HL-60 (cell line): ENCODE measurements around the gene RELN.

ENCODE experiments used
- DNase-seq, 2 experiments: peaks; one replicate each; pipeline ENCODE4 v3.0.0-alpha.2; 2010 to 2020; ENCODE audit warnings: low read depth in 1 of 2, low spot score in 1 of 2
- H3K27ac ChIP-seq: fragments of 250-450 bp; sonication (Bioruptor Pico); replicated peaks from 2 replicates; pipeline ENCODE4 v1.5.1; 2020; ENCODE audit warnings: mild to moderate bottlenecking, moderate library complexity
- H3K27me3 ChIP-seq: fragments of 250-450 bp; sonication (Bioruptor Pico); 2 replicates; pipeline ENCODE4 v1.5.1; 2021; ENCODE audit warnings: mild to moderate bottlenecking, moderate library complexity; ENCODE audit not compliant: insufficient read depth, poor library complexity, severe bottlenecking
- H3K4me3 ChIP-seq: replicated peaks from 2 replicates; pipeline ENCODE4 v1.5.1; 2011; ENCODE audit warnings: mild to moderate bottlenecking, control low read depth, low read length; ENCODE audit not compliant: insufficient read depth
- CTCF ChIP-seq: IDR thresholded peaks from one replicate; pipeline ENCODE4 v1.5.1; 2011; ENCODE audit warnings: low read length, control low read depth, inconsistent platforms; ENCODE audit not compliant: insufficient read depth
- GABPA ChIP-seq: IDR thresholded peaks from 2 replicates; pipeline ENCODE4 v1.6.1; 2012; ENCODE audit warnings: low read depth
- POLR2AphosphoS5 ChIP-seq: IDR thresholded peaks from 2 replicates; pipeline ENCODE4 v1.6.1; 2012; ENCODE audit warnings: low read depth
- REST ChIP-seq: IDR thresholded peaks from 2 replicates; pipeline ENCODE4 v1.6.1; 2012; ENCODE audit warnings: low read depth; ENCODE audit not compliant: insufficient replicate concordance
- SPI1 ChIP-seq: IDR thresholded peaks from 2 replicates; pipeline ENCODE4 v1.6.1; 2012; ENCODE audit warnings: low read depth, mild to moderate bottlenecking, borderline replicate concordance

The RELN gene

GRCh38 chr7:104034679-104035078 lies 45.2 kb upstream of the RELN start:
- Histone ChIP-seq H3K27me3 (peaks cover 3% of the 10 kb centered on the region), H3K4me3 (no peak overlapping the region), H3K27ac (no peak overlapping the region)
- no peak for DNase-seq
- TF ChIP-seq SPI1 (no peak), REST (no peak), CTCF (no peak), GABPA (no peak), POLR2AphosphoS5 (no peak)

GRCh38 chr7:104033837-104034236 lies 44.4 kb upstream of the RELN start:
- TF ChIP-seq GABPA (no peak), CTCF (no peak), POLR2AphosphoS5 (no peak), SPI1 (no peak)

GRCh38 chr7:104032486-104032885 lies 43.0 kb upstream of the RELN start:
- H3K27ac ChIP-seq: no peak overlapping the region
- no peak for DNase-seq
- H3K4me3 ChIP-seq: no peak overlapping the region
- TF ChIP-seq SPI1 (no peak), CTCF (no peak), POLR2AphosphoS5 (no peak), REST (no peak), GABPA (no peak)
- no peaks in the 10 kb centered on the region for H3K27me3 ChIP-seq

More at GRCh38 chr7:104033837-104034236, 44.4 kb upstream of the RELN start:
- H3K4me3 ChIP-seq: no peak overlapping the region
- DNase-seq: no peak
- peaks cover 3% of the 10 kb centered on the region for H3K27me3 ChIP-seq
- H3K27ac ChIP-seq: no peak overlapping the region

- DNase-seq: no peak
- no peaks in the 10 kb centered on the region for H3K27me3 ChIP-seq
- no peak for TF ChIP-seq REST
- TF ChIP-seq GABPA: no peak
- no peak for TF ChIP-seq SPI1
- no peak for TF ChIP-seq CTCF
- no peak overlapping the region for H3K4me3 ChIP-seq
- H3K27ac ChIP-seq: no peak overlapping the region
Observed at GRCh38 chr7:104029765-104030164, 40.3 kb upstream of the RELN start.
